ENCODE results near the gene RNASEH2B.

GRCh38 chr13:50990065-50990817, 80.7 kb downstream of the RNASEH2B start:
- TF ChIP-seq CTCF (IDR thresholded peaks at IDR 0.05) (no peak), ZFX (IDR thresholded peaks at IDR 0.05; ENCODE audit: borderline replicate concordance) (no peak)
